OCI-LY3 (cell line): Measurements from ENCODE around the gene ADAMTS7.

Experiments
- H2AFZ ChIP-seq: fragments of 200-600, 300-600 bp; shearing (Covaris generic); 2 replicates; pipeline ENCODE4 v1.6.0; 2014; ENCODE audit warnings: antibody characterized with exemption, low read depth, low read length
- H3K27ac ChIP-seq: fragments of 200-600, 300-600 bp; sonication (generic); 2 replicates; pipeline ENCODE4 v1.5.1; 2014; ENCODE audit warnings: mild to moderate bottlenecking, low read length, moderate library complexity, mixed read lengths
- H3K27me3 ChIP-seq: fragments of 200-600, 300-600 bp; sonication (generic); 2 replicates; pipeline ENCODE4 v1.6.1; 2014; ENCODE audit warnings: low read depth, low read length, mixed read lengths
- H3K36me3 ChIP-seq: fragments of 200-600, 300-600 bp; sonication (generic); replicated peaks from 2 replicates; pipeline ENCODE3; 2014; ENCODE audit warnings: low read depth, low read length, mixed read lengths
- H3K4me1 ChIP-seq: fragments of 300-600, 200-600 bp; sonication (generic); 2 replicates; pipeline ENCODE4 v1.6.1; 2014; ENCODE audit warnings: low read length, mixed read lengths
- H3K4me2 ChIP-seq: fragments of 200-600, 300-600 bp; sonication (generic); 2 replicates; pipeline ENCODE4 v1.6.1; 2014; ENCODE audit warnings: low read length, mixed read lengths
- H3K4me3 ChIP-seq: fragments of 300-600, 200-600 bp; sonication (generic); 2 replicates; pipeline ENCODE4 v1.5.1; 2014; ENCODE audit warnings: antibody characterized with exemption, mild to moderate bottlenecking, low read length, moderate library complexity
- H3K79me2 ChIP-seq: fragments of 300-600, 200-600 bp; shearing (Covaris generic); 2 replicates; pipeline ENCODE4 v1.6.1; 2014; ENCODE audit warnings: mild to moderate bottlenecking, low read length, mixed read lengths
- H3K9ac ChIP-seq: fragments of 300-600, 200-600 bp; shearing (Covaris generic); 2 replicates; pipeline ENCODE4 v1.6.0; 2014; ENCODE audit warnings: mild to moderate bottlenecking, low read length, moderate library complexity
- H3K9me3 ChIP-seq: fragments of 200-600, 300-600 bp; shearing (Covaris generic); 2 replicates; pipeline ENCODE4 v1.6.1; 2014; ENCODE audit warnings: low read length, mixed read lengths; ENCODE audit not compliant: insufficient read depth
- H4K20me1 ChIP-seq: fragments of 200-600, 300-600 bp; sonication (generic); 2 replicates; pipeline ENCODE4 v1.6.1; 2016; ENCODE audit warnings: low read length, mixed read lengths; ENCODE audit not compliant: insufficient read depth
- CTCF ChIP-seq: fragments of 200-600, 300-600 bp; sonication (generic); IDR thresholded peaks from 2 replicates; pipeline ENCODE4 v1.5.1; 2014; ENCODE audit warnings: antibody characterized with exemption, low read length, low read depth
- EZH2phosphoT487 ChIP-seq: fragments of 200-600 bp; shearing (Covaris generic); IDR thresholded peaks from 2 replicates; pipeline ENCODE4 v1.6.1; 2018; ENCODE audit warnings: antibody characterized with exemption, mixed run types, low read depth

Gene ADAMTS7

GRCh38 chr15:78714890-78715289 lies 96.4 kb downstream of the ADAMTS7 start:
- no peak overlapping the region for H3K4me3 ChIP-seq
- peaks cover 10% of the 10 kb centered on the region for H3K27me3 ChIP-seq
- no peak overlapping the region for H3K9ac ChIP-seq
- H3K36me3 ChIP-seq: no peaks in the 10 kb centered on the region
- TF ChIP-seq EZH2phosphoT487 (no peak), CTCF (no peak)
- H3K27ac ChIP-seq: no peak overlapping the region
- no peaks in the 10 kb centered on the region for H3K9me3 ChIP-seq
- H3K4me2 ChIP-seq: no peak overlapping the region
- H4K20me1 ChIP-seq: no peaks in the 10 kb centered on the region
- no peaks in the 10 kb centered on the region for H3K79me2 ChIP-seq
- peaks cover 5% of the 10 kb centered on the region for H3K4me1 ChIP-seq
- H2AFZ ChIP-seq: no peak overlapping the region

GRCh38 chr15:78712797-78713515 lies 98.3 kb downstream of the ADAMTS7 start:
- Histone ChIP-seq H3K27me3 (peaks cover 13% of the 10 kb centered on the region), H4K20me1 (no peaks in the 10 kb centered on the region), H3K27ac (no peak overlapping the region), H3K4me1 (peaks cover 13% of the 10 kb centered on the region), H3K4me3 (no peak overlapping the region), H3K79me2 (no peaks in the 10 kb centered on the region), H3K4me2 (no peak overlapping the region), H3K9ac (no peak overlapping the region), H3K9me3 (no peaks in the 10 kb centered on the region), H3K36me3 (no peaks in the 10 kb centered on the region), H2AFZ (no peak overlapping the region)
- TF ChIP-seq EZH2phosphoT487: no peak

GRCh38 chr15:78711638-78712037 lies 99.6 kb downstream of the ADAMTS7 start:
- Histone ChIP-seq H2AFZ (no peak overlapping the region), H3K4me3 (no peak overlapping the region), H3K4me2 (no peak overlapping the region), H4K20me1 (no peaks in the 10 kb centered on the region), H3K79me2 (no peaks in the 10 kb centered on the region), H3K9me3 (no peaks in the 10 kb centered on the region), H3K27me3 (peaks cover 22% of the 10 kb centered on the region), H3K4me1 (peaks cover 13% of the 10 kb centered on the region), H3K27ac (no peak overlapping the region), H3K9ac (no peak overlapping the region), H3K36me3 (no peaks in the 10 kb centered on the region)
- TF ChIP-seq CTCF (no peak), EZH2phosphoT487 (no peak)

GRCh38 chr15:78709263-78709882 lies 101.9 kb downstream of the ADAMTS7 start:
- H2AFZ ChIP-seq: peak overlapping the region; percentile 94
- H3K36me3 ChIP-seq: no peaks in the 10 kb centered on the region
- peak overlapping the region; percentile 60 for H3K9ac ChIP-seq
- no peaks in the 10 kb centered on the region for H4K20me1 ChIP-seq
- no peak overlapping the region for H3K27ac ChIP-seq
- peaks cover 3% of the 10 kb centered on the region; the same call in 1 of the 2 replicates for H3K9me3 ChIP-seq
- H3K4me2 ChIP-seq: peak overlapping the region; percentile 89
- peaks cover 30% of the 10 kb centered on the region for H3K27me3 ChIP-seq
- H3K79me2 ChIP-seq: no peaks in the 10 kb centered on the region
- peaks cover 9% of the 10 kb centered on the region for H3K4me1 ChIP-seq
- TF ChIP-seq EZH2phosphoT487 (no peak), CTCF (peak; percentile 93)
- H3K4me3 ChIP-seq: peak overlapping the region; percentile 76
